Fibroblast of villous mesenchyme (primary cell): ENCODE data around the gene PCAT6. TPM values are rescaled to one million over a fixed set of nuclear protein-coding genes. Genes with fewer than 3 reads are reported as not detected.

Experiments used
- DNase-seq: peaks from one replicate; pipeline ENCODE4 v3.0.0-alpha.2; 2010; ENCODE audit warnings: low read depth
- H3K4me3 ChIP-seq: 2 replicates; pipeline ENCODE4 v1.5.1; 2011; ENCODE audit warnings: low read depth, mild to moderate bottlenecking, low read length
- CTCF ChIP-seq: IDR thresholded peaks from 2 replicates; pipeline ENCODE4 v1.5.1; 2012; ENCODE audit warnings: low read depth, mild to moderate bottlenecking, low read length; ENCODE audit not compliant: insufficient read depth
- total RNA-seq: library from RNA; depleted of rRNA; stranded (reverse); fragments of >200 nt; gene quantifications from 2 replicates; pipeline ENCODE4 v1.2.3, GENCODE V29; 2012

The PCAT6 gene
- total RNA-seq, 1 donor = not detected

GRCh38 chr1:202807451-202807925 is 3.3 kb upstream of the PCAT6 start:
- peak; percentile 49 for DNase-seq
- H3K4me3 ChIP-seq = peak overlapping the region; percentile 92
- no peak for TF ChIP-seq CTCF

GRCh38 chr1:202807926-202808757 is 2.6 kb upstream of the PCAT6 start, which contains the start of gene KDM5B:
Gene KDM5B, minus strand, starts transcription at chr1:202808421. Its CDS starts 116 bp downstream, at chr1:202808305.
- peak; percentile 80 for DNase-seq
- no peak for TF ChIP-seq CTCF

GRCh38 chr1:202809597-202810159 is 1.1 kb upstream of the PCAT6 start:
- TF ChIP-seq CTCF = no peak
- no peak overlapping the region for H3K4me3 ChIP-seq

More at GRCh38 chr1:202807926-202808757, 2.6 kb upstream of the PCAT6 start, which contains the start of gene KDM5B:
- peak within 1 kb of the TSS; percentile 92 for H3K4me3 ChIP-seq

GRCh38 chr1:202810193-202810614 is 550 bp upstream of the PCAT6 start:
- TF ChIP-seq CTCF = no peak
- DNase-seq = no peak
- H3K4me3 ChIP-seq = peak overlapping the region; percentile 84

More at GRCh38 chr1:202809597-202810159, 1.1 kb upstream of the PCAT6 start:
- no peak for DNase-seq

- no peak for TF ChIP-seq CTCF
- no peak for DNase-seq
- peak overlapping the region; percentile 84 for H3K4me3 ChIP-seq
Observed at GRCh38 chr1:202811296-202812175, 782 bp downstream of the PCAT6 start.

GRCh38 chr1:202812176-202813026 is 1.6 kb downstream of the PCAT6 start:
- TF ChIP-seq CTCF = no peak
- DNase-seq = no peak
- H3K4me3 ChIP-seq = no peak overlapping the region
